Stimulated activated naive B cell treated with anti-CD40 and anti-IgM and Interleukin-4, amounts not matched to agents 10 μg/mL and 1 μg/mL and 100 μg/mL, for 72 hours (primary cell): ENCODE measurements around the gene IKZF4.

ENCODE experiments used
- ATAC-seq, 2 donors: fragments of 150-1000 bp; cut with Tn5 transposase; replicated peaks; 2 replicates each; pipeline ENCODE4 v1.10.0; 2021; ENCODE audit warnings: moderate library complexity in 1 of 2
- DNase-seq: peaks from one replicate; pipeline ENCODE4 v3.0.0; 2021
- H3K27ac Mint-ChIP-seq: one replicate; pipeline ENCODE4 v1.8.0; 2022; ENCODE audit warnings: mild to moderate bottlenecking, mixed read lengths
- H3K27me3 Mint-ChIP-seq, 2 donors: one replicate each; pipeline ENCODE4 v1.8.0; 2022; ENCODE audit warnings: mixed read lengths in 2 of 2
- H3K36me3 Mint-ChIP-seq, 2 donors: one replicate each; pipeline ENCODE4 v1.8.0; 2022; ENCODE audit warnings: mixed read lengths in 2 of 2, mild to moderate bottlenecking in 1 of 2
- H3K4me1 Mint-ChIP-seq, 2 donors: one replicate each; pipeline ENCODE4 v1.8.0; 2022; ENCODE audit warnings: mixed read lengths in 2 of 2, mild to moderate bottlenecking in 1 of 2
- H3K4me3 Mint-ChIP-seq, 2 donors: one replicate each; pipeline ENCODE4 v1.8.0; 2022; ENCODE audit warnings: mild to moderate bottlenecking in 2 of 2, mixed read lengths in 2 of 2, moderate library complexity in 1 of 2
- H3K9me3 Mint-ChIP-seq, 2 donors: one replicate each; pipeline ENCODE4 v1.8.0; 2022; ENCODE audit warnings: mixed read lengths in 2 of 2, mild to moderate bottlenecking in 1 of 2

Gene IKZF4

GRCh38 chr12:56010111-56010570, 10.7 kb upstream of the IKZF4 start:
- no peak overlapping the region for H3K27ac Mint-ChIP-seq

DNA sequence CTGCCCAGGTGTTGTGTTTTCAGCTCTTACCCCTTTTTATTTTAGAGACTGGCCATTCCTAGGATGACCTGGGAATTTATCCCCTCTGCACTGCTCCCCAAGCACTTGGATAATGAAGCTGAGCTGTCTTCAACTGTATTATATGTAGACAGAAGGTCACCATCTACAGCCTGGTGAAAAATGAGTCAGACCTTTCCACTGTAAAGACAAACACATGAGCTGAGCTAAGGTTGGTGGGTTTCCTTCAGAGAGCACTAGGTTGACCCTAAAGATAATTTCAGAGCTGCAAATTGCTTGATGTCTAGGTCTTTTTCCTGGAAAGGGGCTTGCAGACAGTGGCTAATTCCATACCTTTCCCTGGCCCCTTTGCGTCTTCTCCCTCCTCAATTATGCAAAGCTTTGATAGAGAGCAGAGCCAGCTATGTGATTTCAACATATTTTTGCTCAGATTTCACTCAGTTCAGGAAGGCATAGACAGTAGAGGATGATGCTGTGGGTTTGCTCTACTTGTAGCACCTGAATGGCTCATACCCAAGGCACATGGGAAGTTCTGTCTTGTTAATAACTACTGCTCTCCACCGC, 9.2 kb upstream of the IKZF4 start:
- no peak for ATAC-seq
- no peak overlapping the region for H3K27ac Mint-ChIP-seq
- H3K36me3 Mint-ChIP-seq: peaks cover 3 to 4% of the 10 kb centered on the region in 2 donors
- DNase-seq: no peak
- peaks cover 0 to 1% of the 10 kb centered on the region in 2 donors for H3K9me3 Mint-ChIP-seq
- H3K27me3 Mint-ChIP-seq: no peaks in the 10 kb centered on the region
- H3K4me1 Mint-ChIP-seq: peaks cover 12 to 23% of the 10 kb centered on the region in 2 donors
- no peak overlapping the region for H3K4me3 Mint-ChIP-seq

More at GRCh38 chr12:56010111-56010570, 10.7 kb upstream of the IKZF4 start:
- DNase-seq (no peak), ATAC-seq (no peak)
- Mint-ChIP-seq H3K9me3 (peaks cover 0 to 1% of the 10 kb centered on the region in 2 donors), H3K36me3 (peaks cover 3 to 4% of the 10 kb centered on the region in 2 donors), H3K4me3 (no peak overlapping the region), H3K27me3 (no peaks in the 10 kb centered on the region), H3K4me1 (peaks cover 12 to 29% of the 10 kb centered on the region in 2 donors)

DNA sequence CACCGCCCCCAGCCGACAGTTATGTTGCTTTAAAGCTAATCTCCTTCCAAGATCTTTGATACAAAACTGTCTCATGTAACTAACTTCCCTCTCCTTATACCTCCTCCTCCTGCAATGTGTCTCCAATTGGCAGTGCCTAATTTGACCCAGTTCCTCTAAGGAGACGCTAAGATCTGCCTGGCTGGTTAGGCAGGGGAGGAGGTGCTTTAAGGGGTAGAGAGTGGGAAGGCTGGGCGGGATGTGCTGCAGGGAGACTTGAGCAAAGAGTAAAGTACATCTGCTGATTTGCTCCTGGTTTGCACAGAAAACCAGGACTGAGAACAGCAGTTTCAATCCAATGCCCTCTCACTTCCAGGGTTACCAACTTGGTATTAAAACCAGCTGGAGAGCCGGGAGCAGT, 7.4 kb upstream of the IKZF4 start:
- Mint-ChIP-seq H3K4me3 (no peak overlapping the region), H3K27ac (no peak overlapping the region), H3K27me3 (no peaks in the 10 kb centered on the region), H3K36me3 (peaks cover 0 to 2% of the 10 kb centered on the region in 2 donors), H3K4me1 (peaks cover 5 to 9% of the 10 kb centered on the region in 2 donors), H3K9me3 (no peaks in the 10 kb centered on the region)
- DNase-seq (no peak), ATAC-seq (no peak)

GRCh38 chr12:56014205-56014604, 6.6 kb upstream of the IKZF4 start:
- DNase-seq (no peak), ATAC-seq (no peak)
- Mint-ChIP-seq H3K4me3 (no peak overlapping the region), H3K27ac (no peak overlapping the region), H3K27me3 (no peaks in the 10 kb centered on the region), H3K36me3 (peaks cover 0 to 2% of the 10 kb centered on the region in 2 donors), H3K4me1 (peaks cover 2 to 5% of the 10 kb centered on the region in 2 donors), H3K9me3 (no peaks in the 10 kb centered on the region)

DNA sequence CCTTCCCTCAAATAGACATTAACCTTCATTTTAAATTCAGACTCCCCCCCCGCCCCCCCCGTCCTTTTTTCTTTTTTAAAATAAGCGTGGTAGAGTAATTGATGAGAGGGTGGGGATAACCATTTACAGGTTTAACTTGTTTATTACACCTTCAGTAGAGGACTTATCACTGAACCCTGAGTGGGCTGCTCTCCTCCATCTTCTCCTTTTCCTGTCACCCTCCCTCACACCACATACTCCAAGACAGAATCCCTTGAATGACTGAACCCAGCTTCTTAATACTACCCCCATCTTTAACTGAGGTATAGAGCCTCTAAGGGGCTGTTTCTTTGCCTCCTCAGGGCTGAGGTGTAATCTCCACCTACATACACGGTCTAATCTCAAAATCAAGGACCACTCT, 3.7 kb upstream of the IKZF4 start:
- Mint-ChIP-seq H3K4me3 (no peak overlapping the region), H3K36me3 (peaks cover 0 to 2% of the 10 kb centered on the region in 2 donors), H3K4me1 (peaks cover 11 to 18% of the 10 kb centered on the region in 2 donors), H3K27me3 (peaks cover 0 to 7% of the 10 kb centered on the region in 2 donors), H3K27ac (no peak overlapping the region), H3K9me3 (no peaks in the 10 kb centered on the region)
- DNase-seq: no peak
- no peak for ATAC-seq

- H3K27me3 Mint-ChIP-seq: peaks cover 0 to 7% of the 10 kb centered on the region in 2 donors
- peaks cover 11 to 20% of the 10 kb centered on the region in 2 donors for H3K4me1 Mint-ChIP-seq
- H3K27ac Mint-ChIP-seq: no peak overlapping the region
- H3K36me3 Mint-ChIP-seq: peaks cover 0 to 2% of the 10 kb centered on the region in 2 donors
- ATAC-seq (no peak), DNase-seq (no peak)
- no peak overlapping the region for H3K4me3 Mint-ChIP-seq
- H3K9me3 Mint-ChIP-seq: no peaks in the 10 kb centered on the region
These were observed 2.5 kb upstream of the IKZF4 start for GRCh38 chr12:56018356-56018755.

GRCh38 chr12:56021889-56022497, 1.1 kb downstream of the IKZF4 start:
- DNase-seq (no peak), ATAC-seq (peak in 1 of 2 donors; percentile 45)
- peaks cover 11 to 20% of the 10 kb centered on the region in 2 donors for H3K4me1 Mint-ChIP-seq
- no peaks in the 10 kb centered on the region for H3K36me3 Mint-ChIP-seq
- H3K27ac Mint-ChIP-seq: no peak overlapping the region
- peaks cover 0 to 7% of the 10 kb centered on the region in 2 donors for H3K27me3 Mint-ChIP-seq
- no peaks in the 10 kb centered on the region for H3K9me3 Mint-ChIP-seq
- H3K4me3 Mint-ChIP-seq: peak overlapping the region in 1 of 2 donors; percentile 83

DNA sequence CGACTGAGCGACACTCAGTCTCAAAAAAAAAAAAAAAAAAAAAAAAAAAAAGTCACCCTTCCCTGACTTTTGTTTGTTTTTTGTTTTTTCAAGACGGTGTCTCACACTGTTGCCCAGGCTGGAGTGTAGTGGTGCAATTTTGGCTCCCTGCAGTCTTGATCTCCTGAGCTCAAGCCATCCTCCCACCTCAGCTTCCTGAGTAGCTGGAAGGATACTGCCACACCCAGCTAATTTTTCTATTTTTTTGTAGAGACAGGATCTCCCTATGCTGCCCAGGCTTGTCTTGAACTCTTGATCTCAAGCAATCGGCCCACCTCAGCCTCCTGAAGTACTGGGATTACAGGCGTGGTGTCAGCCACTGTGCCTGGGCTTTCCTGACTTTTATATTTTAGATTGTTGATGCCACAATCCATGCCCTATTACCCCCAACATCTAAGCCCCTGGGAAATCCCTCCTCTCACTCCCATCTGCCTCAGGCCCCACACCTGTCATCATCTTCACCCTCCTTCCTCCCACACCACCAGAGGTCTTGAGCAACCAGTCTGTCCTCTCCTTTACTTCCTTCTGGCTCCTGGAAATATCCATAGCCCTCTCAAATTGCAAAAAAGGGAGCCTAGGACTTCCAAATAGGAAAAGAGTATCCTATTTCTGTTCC, 7.8 kb downstream of the IKZF4 start:
- H3K36me3 Mint-ChIP-seq: peaks cover 9 to 25% of the 10 kb centered on the region in 2 donors
- H3K4me1 Mint-ChIP-seq: peaks cover 3 to 5% of the 10 kb centered on the region in 2 donors
- no peak overlapping the region for H3K4me3 Mint-ChIP-seq
- H3K27ac Mint-ChIP-seq: no peak overlapping the region
- no peaks in the 10 kb centered on the region for H3K9me3 Mint-ChIP-seq
- DNase-seq (no peak), ATAC-seq (no peak)
- H3K27me3 Mint-ChIP-seq: no peaks in the 10 kb centered on the region

- H3K4me3 Mint-ChIP-seq: no peak overlapping the region
- ATAC-seq (no peak), DNase-seq (no peak)
- H3K27ac Mint-ChIP-seq: no peak overlapping the region
- H3K4me1 Mint-ChIP-seq: peaks cover 3 to 5% of the 10 kb centered on the region in 2 donors
- H3K9me3 Mint-ChIP-seq: no peaks in the 10 kb centered on the region
- no peaks in the 10 kb centered on the region for H3K27me3 Mint-ChIP-seq
- H3K36me3 Mint-ChIP-seq: peaks cover 9 to 25% of the 10 kb centered on the region in 2 donors
These were observed 8.3 kb downstream of the IKZF4 start for GRCh38 chr12:56029166-56029519.

DNA sequence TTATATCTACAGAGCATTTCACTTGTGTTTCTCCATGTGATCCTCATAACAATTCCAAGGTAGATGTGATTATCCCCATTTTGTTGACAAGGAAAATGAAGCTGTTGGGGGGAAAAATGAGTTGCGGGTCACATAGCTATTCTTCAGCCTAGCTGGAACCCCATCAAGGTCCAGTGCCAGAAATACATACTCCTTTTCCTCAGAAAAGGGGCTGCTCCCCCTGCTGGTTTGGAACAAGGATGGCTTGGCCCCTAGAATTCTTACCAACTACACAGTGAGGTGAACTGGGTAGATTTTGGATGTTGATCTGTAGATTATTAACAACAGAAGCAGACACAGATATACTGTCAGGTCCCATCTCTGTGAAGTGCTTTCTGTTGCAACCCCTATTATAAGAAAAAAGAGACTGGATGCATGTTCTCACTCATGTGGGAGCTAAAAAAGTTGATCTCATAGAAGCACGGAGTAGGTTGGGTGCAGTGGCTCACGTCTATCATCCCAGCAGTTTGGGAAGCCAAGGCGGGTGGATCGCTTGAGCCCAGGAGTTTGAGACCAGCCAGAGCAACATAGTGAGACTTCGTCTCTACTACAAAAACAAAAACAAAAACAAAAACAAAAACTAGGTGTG, 8.9 kb downstream of the IKZF4 start:
- H3K27ac Mint-ChIP-seq: no peak overlapping the region
- peaks cover 9 to 31% of the 10 kb centered on the region in 2 donors for H3K36me3 Mint-ChIP-seq
- peaks cover 3 to 5% of the 10 kb centered on the region in 2 donors for H3K4me1 Mint-ChIP-seq
- no peak overlapping the region for H3K4me3 Mint-ChIP-seq
- peak; percentile 70 to 81 for ATAC-seq
- H3K9me3 Mint-ChIP-seq: no peaks in the 10 kb centered on the region
- DNase-seq: peak; percentile 18
- H3K27me3 Mint-ChIP-seq: no peaks in the 10 kb centered on the region

- Mint-ChIP-seq H3K36me3 (peaks cover 15 to 44% of the 10 kb centered on the region in 2 donors), H3K4me3 (no peak overlapping the region), H3K27me3 (no peaks in the 10 kb centered on the region), H3K9me3 (no peaks in the 10 kb centered on the region), H3K4me1 (peaks cover 3 to 5% of the 10 kb centered on the region in 2 donors), H3K27ac (peak overlapping the region; percentile 26)
- no peak for DNase-seq
- ATAC-seq: no peak
These were observed 11.1 kb downstream of the IKZF4 start for GRCh38 chr12:56031987-56032386.

DNA sequence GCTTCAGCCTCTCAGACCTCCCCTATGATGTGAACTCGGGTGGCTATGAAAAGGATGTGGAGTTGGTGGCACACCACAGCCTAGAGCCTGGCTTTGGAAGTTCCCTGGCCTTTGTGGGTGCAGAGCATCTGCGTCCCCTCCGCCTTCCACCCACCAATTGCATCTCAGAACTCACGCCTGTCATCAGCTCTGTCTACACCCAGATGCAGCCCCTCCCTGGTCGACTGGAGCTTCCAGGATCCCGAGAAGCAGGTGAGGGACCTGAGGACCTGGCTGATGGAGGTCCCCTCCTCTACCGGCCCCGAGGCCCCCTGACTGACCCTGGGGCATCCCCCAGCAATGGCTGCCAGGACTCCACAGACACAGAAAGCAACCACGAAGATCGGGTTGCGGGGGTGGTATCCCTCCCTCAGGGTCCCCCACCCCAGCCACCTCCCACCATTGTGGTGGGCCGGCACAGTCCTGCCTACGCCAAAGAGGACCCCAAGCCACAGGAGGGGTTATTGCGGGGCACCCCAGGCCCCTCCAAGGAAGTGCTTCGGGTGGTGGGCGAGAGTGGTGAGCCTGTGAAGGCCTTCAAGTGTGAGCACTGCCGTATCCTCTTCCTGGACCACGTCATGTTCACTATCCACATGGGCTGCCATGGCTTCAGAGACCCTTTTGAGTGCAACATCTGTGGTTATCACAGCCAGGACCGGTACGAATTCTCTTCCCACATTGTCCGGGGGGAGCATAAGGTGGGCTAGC, 13.9 kb downstream of the IKZF4 start:
- peak overlapping the region; percentile 37 for H3K27ac Mint-ChIP-seq
- H3K27me3 Mint-ChIP-seq: no peaks in the 10 kb centered on the region
- peaks cover 8 to 35% of the 10 kb centered on the region in 2 donors for H3K36me3 Mint-ChIP-seq
- H3K9me3 Mint-ChIP-seq: no peaks in the 10 kb centered on the region
- H3K4me1 Mint-ChIP-seq: peaks cover 3 to 5% of the 10 kb centered on the region in 2 donors
- no peak for DNase-seq
- H3K4me3 Mint-ChIP-seq: no peak overlapping the region
- no peak for ATAC-seq

GRCh38 chr12:56037161-56037560, 16.3 kb downstream of the IKZF4 start:
- no peak for DNase-seq
- Mint-ChIP-seq H3K4me3 (no peak overlapping the region), H3K9me3 (no peaks in the 10 kb centered on the region), H3K27me3 (no peaks in the 10 kb centered on the region), H3K36me3 (peaks cover 11 to 36% of the 10 kb centered on the region in 2 donors), H3K27ac (no peak overlapping the region), H3K4me1 (peaks cover 1 to 3% of the 10 kb centered on the region in 2 donors)
- ATAC-seq: no peak
